Colon (tissue), 2 donors: ENCODE data around the gene DGKG.

ENCODE experiments used
- FAIRE-seq: peaks from 2 replicates; lab custom pipeline; 2012; peaks lifted over from hg19 to GRCh38; lab: Jason Lieb, UNC
- donor health status: control.
- donor health status: control.

DGKG gene

GRCh38 chr3:186367631-186368030, 5.6 kb upstream of the DGKG start:
- no peak for FAIRE-seq

- no peak for FAIRE-seq
These were observed 4.2 kb upstream of the DGKG start for GRCh38 chr3:186366206-186366605.

GRCh38 chr3:186365202-186365974, 3.4 kb upstream of the DGKG start:
- FAIRE-seq: no peak

- FAIRE-seq: no peak
These were observed 954 bp upstream of the DGKG start for GRCh38 chr3:186362988-186363387.

- no peak for FAIRE-seq
These were observed 456 bp upstream of the DGKG start for GRCh38 chr3:186362537-186362842.

GRCh38 chr3:186361246-186361761, 730 bp downstream of the DGKG start:
- FAIRE-seq: no peak

- no peak for FAIRE-seq
These were observed 1.3 kb downstream of the DGKG start for GRCh38 chr3:186360779-186361178.

- no peak for FAIRE-seq
These were observed 3.0 kb downstream of the DGKG start for GRCh38 chr3:186359078-186359477.

- no peak for FAIRE-seq
These were observed 5.9 kb downstream of the DGKG start for GRCh38 chr3:186356152-186356551.

GRCh38 chr3:186354100-186354499, 7.9 kb downstream of the DGKG start:
- no peak for FAIRE-seq

- FAIRE-seq: no peak
These were observed 9.7 kb downstream of the DGKG start for GRCh38 chr3:186352369-186352768.

- FAIRE-seq: no peak
These were observed 19.8 kb downstream of the DGKG start for GRCh38 chr3:186342197-186342596.

- FAIRE-seq: no peak
These were observed 21.8 kb downstream of the DGKG start for GRCh38 chr3:186340204-186340603.

- no peak for FAIRE-seq
These were observed 22.7 kb downstream of the DGKG start for GRCh38 chr3:186339180-186339918.

GRCh38 chr3:186333256-186333655, 28.8 kb downstream of the DGKG start:
- FAIRE-seq: no peak

- no peak for FAIRE-seq
These were observed 31.1 kb downstream of the DGKG start for GRCh38 chr3:186330772-186331460.

- FAIRE-seq: no peak
These were observed 32.4 kb downstream of the DGKG start for GRCh38 chr3:186329589-186329988.

- FAIRE-seq: no peak
These were observed 34.0 kb downstream of the DGKG start for GRCh38 chr3:186327912-186328487.

GRCh38 chr3:186322761-186323160, 39.3 kb downstream of the DGKG start:
- no peak for FAIRE-seq

GRCh38 chr3:186321746-186322145, 40.3 kb downstream of the DGKG start:
- no peak for FAIRE-seq

- no peak for FAIRE-seq
These were observed 41.0 kb downstream of the DGKG start for GRCh38 chr3:186320862-186321568.

GRCh38 chr3:186319945-186320344, 42.1 kb downstream of the DGKG start:
- no peak for FAIRE-seq
